Hepatocyte (in vitro differentiated cells): Measurements from ENCODE around the gene SLC38A7.

Source experiments
- CTCF ChIP-seq: fragments of 200-600 bp; sonication (generic); IDR thresholded peaks from 2 replicates; pipeline ENCODE4 v1.5.1; 2016; ENCODE audit warnings: antibody characterized with exemption, mild to moderate bottlenecking; ENCODE audit not compliant: poor library complexity
- EZH2 ChIP-seq: fragments of 200-600 bp; sonication (generic); IDR thresholded peaks from 2 replicates; pipeline ENCODE4 v1.6.1; 2016; ENCODE audit warnings: antibody characterized with exemption, mild to moderate bottlenecking, borderline replicate concordance
- EZH2phosphoT487 ChIP-seq: fragments of 200-600 bp; sonication (generic); IDR thresholded peaks from one replicate; pipeline ENCODE4 v1.6.1; 2018; ENCODE audit warnings: antibody characterized with exemption, mild to moderate bottlenecking, low read depth, moderate library complexity; ENCODE audit not compliant: unreplicated experiment, severe bottlenecking

- TF ChIP-seq CTCF (no peak), EZH2 (no peak), EZH2phosphoT487 (no peak)
These were observed 4.8 kb downstream of the SLC38A7 start for GRCh38 chr16:58679763-58680162.
